GM12801 (cell line): ENCODE results near the gene PPFIA1.

ENCODE experiments used
- TF ChIP-seq, protein P1 (sequence below): IDR thresholded peaks from one replicate; pipeline ENCODE4 v1.5.1; 2011; ENCODE audit warnings: control low read depth; ENCODE audit not compliant: insufficient read length; ENCODE audit errors: extremely low read depth

PPFIA1 gene

DNA sequence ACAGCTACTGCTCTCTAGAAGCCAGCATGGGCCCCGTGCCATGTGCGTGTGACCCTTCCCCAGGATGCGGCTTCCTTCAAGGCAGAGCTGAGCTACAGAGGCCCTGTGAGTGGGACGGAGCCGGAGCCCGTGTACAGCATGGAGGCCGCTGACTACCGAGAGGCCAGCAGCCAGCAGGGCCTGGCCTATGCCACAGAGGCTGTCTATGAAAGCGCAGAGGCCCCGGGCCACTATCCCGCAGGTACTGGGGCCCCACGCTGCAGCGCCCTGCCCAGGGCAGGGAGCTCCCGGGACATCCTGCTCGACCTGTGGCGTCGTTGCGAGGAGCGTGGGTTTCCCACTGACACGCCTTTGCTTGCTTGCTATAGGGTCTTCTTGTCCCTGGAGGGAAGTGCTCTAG lies 162.5 kb downstream of the PPFIA1 start:
- TF ChIP-seq, protein P1, sequence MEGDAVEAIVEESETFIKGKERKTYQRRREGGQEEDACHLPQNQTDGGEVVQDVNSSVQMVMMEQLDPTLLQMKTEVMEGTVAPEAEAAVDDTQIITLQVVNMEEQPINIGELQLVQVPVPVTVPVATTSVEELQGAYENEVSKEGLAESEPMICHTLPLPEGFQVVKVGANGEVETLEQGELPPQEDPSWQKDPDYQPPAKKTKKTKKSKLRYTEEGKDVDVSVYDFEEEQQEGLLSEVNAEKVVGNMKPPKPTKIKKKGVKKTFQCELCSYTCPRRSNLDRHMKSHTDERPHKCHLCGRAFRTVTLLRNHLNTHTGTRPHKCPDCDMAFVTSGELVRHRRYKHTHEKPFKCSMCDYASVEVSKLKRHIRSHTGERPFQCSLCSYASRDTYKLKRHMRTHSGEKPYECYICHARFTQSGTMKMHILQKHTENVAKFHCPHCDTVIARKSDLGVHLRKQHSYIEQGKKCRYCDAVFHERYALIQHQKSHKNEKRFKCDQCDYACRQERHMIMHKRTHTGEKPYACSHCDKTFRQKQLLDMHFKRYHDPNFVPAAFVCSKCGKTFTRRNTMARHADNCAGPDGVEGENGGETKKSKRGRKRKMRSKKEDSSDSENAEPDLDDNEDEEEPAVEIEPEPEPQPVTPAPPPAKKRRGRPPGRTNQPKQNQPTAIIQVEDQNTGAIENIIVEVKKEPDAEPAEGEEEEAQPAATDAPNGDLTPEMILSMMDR: no peak

DNA sequence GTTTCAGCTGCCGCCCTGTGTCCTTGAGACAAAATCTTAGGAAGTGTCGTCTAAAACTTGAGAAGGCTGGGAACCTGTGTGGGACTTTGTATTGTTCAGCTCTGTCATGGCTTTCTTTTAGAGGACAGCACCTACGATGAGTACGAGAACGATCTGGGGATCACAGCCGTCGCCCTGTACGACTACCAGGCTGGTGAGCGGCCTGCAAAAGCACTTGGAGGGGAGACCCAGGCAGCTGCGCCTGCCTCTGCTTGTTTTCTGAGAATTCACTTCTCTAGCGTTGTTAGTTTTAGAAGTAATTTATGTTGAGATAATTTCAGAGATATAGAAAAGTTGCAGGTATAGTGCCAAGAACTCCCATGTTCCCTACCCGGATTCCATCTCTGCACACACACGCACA lies 163.0 kb downstream of the PPFIA1 start:
- TF ChIP-seq, protein P1: no peak
